Cortex of kidney (tissue), 1 donor: ENCODE data around the gene WNT9A.

ENCODE experiments used
- DNase-seq: peaks from one replicate; lab custom pipeline; 2025; lab: John Stamatoyannopoulos, UW

The WNT9A gene

GRCh38 chr1:227954163-227954850, 6.6 kb upstream of the WNT9A start:
- no peak for DNase-seq

GRCh38 chr1:227953022-227953412, 5.3 kb upstream of the WNT9A start:
- DNase-seq: no peak

DNA sequence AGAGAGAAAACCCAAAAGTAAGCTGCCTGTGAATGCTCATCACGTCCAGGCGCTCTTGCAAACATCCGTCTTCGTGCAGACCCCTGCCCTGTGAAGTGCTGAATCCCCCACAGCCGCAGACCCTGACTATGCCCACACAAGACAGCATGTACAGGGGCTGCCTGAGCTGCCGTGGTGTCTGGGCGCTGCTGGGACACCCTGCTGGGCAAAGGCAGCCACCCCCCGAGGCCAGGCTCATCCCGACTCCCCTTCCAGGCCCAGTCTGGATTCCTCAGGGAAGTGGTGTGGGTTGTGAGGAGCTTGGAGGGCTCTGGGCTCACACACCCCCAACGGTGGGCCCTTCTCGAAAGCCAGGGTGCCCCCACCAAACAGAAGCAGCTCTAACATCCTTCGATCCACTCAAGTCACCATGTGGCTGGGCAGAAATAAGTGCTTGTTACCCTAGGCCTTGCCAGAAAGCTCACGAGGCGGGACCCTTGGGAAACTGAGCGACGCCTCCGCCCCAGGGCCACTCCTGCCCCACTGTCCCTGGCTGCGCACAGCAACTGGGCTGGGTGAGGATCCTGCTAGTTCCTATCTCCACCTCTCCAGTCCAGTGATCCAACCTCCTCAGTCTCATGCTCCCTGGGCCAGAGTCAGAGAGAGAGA, 4.8 kb upstream of the WNT9A start:
- no peak for DNase-seq

GRCh38 chr1:227951624-227952373, 4.1 kb upstream of the WNT9A start:
- DNase-seq: no peak

DNA sequence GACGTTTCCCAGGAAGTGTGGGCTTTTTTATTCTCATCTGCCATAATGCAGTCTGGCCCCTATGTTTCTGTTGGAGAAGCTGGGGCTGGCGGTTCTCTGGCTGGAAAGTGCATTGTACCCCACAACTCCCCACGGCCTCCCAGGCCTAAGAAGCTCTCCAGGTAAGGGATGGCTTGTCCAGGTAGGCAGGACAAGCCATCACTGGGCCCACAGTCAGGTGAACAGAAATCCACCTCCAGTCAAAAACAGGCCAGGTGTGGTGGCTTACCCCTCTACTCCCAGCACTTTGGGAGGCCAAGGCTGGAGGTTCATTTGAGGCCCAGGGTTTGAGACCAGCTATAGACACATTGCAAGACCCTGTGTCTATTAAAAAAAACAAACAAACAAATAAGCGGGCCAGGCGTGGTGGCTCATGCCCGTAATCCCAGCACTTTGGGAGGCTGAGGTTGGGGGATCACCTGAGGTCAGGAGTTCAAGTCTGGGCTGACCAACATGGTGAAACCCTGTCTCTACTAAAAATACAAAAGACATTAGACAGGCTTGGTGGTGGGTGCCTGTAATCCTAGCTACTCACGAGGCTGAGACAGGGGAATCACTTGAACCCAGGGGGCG, 3.1 kb upstream of the WNT9A start:
- no peak for DNase-seq

DNA sequence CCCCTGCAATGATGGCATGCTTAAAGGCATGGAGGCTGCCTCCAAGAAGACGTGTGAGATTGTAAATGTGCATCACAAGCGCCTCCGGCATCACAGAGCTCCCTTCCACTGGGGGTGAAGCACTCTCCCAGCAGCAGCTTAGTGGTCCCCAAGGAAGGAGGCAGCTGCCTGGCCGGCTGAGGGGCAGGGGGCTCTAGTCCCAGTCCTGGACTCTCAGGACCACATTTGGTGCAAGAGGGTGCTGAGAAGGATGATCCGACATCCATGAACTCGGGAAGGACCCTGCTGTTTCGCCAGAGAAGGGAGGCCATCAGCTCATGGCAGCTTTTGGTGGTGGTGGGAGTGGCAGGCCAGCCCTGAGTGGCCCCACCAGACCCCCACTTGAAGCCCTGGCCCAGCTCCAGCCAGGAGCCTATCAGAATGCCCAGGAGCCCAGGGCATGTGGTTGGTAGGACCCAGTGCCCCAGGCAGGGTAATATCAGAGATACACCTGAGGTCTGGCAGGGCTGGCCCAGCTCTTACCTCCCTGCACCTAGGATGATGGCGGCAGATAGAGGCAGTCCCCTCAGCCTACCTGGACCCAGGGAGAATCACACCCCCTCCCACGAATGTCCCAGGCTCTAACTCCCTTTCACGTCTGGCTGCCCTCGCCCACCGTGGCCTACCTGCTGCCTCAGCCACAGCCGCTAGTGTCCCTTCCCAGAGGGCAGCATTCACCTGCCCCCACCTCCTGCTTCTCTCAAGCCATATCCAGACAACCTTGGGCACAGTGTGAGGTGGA, 2.4 kb upstream of the WNT9A start:
- DNase-seq: no peak

DNA sequence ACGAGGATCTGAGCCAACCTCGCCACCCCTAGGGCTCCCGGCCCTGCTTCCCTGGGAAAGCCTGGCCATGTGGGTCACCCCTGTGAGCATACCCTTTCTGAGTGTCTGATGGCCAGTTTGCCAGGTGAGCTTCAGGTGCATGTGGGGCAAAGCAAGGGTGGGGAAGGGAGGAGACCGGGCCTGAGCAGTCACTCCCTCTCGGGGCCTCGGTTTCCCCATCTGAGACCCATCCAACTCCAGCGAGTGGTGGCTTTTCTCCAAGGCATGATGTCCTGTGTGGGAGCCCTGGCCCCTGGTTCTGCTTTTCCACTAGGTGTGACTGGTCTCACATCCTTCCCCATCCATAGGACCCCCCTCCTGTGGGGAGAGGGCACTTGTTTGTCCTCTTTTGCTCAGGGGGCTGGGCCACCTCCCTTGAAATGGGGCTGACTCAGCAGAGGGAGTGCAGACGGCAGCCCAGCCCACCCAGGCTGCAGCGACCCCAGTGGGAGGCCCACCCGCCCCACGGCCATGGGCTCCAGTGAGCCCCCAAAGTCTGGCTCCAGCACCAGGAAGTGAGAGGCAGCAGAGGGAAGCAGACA, 1.7 kb upstream of the WNT9A start:
- no peak for DNase-seq

GRCh38 chr1:227948493-227949260, 945 bp upstream of the WNT9A start:
- DNase-seq: no peak

DNA sequence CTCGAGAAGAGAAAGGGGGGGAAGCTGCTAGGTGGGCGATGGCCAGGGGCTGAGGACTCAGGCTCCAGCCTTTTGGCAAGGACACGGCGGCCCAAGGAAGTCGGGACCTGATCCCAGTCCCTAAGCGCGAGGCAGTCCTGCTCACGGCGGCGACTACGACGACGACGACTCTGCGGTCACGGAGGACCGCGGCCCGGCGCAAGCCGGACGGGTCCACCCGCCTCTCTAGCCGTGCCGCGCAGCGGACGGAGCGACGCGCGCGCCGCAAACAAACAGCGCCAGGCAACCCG, 401 bp downstream of the WNT9A start:
- DNase-seq: no peak

GRCh38 chr1:227946624-227947385, 927 bp downstream of the WNT9A start:
- no peak for DNase-seq

DNA sequence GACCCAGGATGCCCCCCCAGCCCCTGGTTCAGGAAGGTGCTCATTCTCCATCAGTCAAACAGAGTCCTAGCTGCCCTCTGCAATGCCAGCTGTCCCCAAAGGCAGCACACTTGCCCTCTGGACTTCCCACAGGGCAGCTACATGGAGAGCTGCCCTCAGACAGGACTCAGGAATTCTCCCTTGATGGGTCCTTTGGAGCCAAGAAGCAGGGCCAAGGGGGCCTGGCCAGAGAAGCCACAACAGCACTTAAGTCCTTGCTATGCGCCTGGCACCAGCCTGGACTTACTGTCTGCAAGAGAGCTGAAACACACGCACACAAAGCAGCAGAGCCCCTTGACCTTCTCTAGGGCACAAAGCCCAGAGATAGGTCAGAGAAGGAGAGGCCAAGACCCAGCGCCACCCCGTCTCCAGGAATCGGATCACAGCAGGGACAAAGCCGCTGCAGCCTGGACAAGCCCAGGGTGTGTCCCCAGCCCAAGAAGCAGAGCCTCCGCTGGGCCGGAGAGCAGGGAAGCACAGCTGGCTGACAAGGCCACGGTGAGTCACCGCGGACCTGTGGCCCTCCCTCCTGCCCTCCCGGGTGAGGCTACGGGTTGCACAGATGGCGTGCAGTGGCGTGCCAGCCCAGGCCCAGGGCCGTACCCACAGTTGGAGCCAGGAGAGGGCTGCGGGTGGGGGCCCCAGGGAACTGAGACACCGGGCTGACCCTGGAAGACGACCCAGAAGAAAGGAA, 1.7 kb downstream of the WNT9A start:
- DNase-seq: no peak

- DNase-seq: no peak
Measured at GRCh38 chr1:227944931-227945890, 2.5 kb downstream of the WNT9A start.

- no peak for DNase-seq
Measured at GRCh38 chr1:227944090-227944930, 3.4 kb downstream of the WNT9A start.

DNA sequence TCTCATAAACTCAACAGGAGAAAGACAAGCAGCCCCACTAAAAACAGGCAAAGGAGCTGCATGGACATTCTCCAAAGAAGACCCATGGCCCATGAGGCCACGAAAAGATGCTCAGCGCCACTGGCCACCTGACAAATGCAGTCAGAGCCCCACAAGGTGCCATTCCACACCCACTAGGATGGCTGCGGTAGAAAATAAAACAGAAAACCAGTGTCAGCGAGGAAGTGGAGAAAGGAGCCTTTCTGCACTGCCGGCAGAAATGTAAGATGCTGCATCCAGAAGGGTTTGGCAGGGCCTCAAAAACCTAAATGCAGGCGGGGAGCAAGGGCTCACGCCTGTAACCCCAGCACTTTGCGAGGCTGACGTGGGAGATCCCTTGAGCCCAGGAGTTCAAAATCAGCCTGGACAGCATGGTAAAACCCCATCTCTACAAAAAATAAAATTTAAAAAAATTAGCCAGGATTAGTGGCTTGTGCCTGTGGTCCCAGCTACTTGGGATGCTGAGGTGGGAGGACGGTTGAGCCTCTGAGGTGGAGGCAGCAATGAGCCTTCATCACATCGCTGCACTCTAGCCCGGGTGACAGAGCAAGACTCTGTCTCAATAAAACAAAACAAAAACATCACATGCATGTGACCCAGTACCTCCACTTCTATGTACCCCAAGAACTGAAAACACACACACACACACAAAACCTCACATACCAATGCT, 4.2 kb downstream of the WNT9A start:
- no peak for DNase-seq

GRCh38 chr1:227942716-227943261, 4.9 kb downstream of the WNT9A start:
- no peak for DNase-seq

GRCh38 chr1:227942021-227942715, 5.6 kb downstream of the WNT9A start:
- DNase-seq: no peak
